ENCODE measurements around the gene FOXF1.

The FOXF1 gene

DNA sequence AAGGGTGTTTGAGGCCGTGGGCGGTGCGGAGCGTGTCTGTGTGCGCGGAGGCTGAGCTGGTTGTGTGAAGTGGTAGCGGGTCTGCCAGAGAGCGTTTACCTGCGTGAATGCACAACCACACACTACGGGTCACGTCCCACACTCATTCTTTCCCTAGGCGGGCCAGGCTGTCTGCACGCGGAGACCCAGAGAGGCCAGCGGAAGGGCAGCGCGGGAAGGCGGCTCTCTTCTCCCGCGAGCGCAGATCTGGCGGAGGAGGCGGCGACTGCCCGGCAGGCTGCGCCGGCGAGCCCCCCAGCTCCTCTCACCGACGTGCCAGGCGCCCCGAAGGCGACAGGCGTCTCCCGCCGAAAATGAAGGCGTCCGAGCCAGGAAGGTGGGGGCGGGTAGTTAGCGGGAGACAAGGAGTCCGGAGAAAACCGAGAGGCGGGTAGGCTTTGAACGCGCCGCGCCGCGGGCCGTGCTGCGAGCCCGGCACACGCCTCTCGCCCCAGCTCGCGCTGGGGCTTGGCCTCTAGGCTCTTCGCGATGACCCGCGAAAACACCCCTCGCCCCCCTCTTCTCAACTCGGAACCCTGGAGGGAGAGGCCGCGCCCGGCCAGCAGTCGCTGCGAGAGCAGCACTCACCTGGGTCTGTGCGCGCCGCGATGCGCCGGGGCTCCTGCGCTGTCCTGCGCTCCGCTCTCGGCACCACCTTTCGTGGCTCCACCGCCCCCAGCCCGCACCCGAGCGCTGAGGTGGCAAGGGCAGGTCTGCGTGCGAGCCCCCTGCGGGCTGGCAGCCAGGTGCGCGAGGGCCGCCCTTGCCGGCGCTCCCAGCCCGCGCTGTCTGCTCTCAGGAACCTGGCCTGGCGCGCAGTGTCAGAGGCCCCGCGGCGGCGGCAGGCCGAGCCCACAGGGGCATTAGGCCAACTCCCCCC lies 2.0 kb upstream of the FOXF1 start:
- Histone ChIP-seq H3K4me1 (ENCODE audit: insufficient read depth, low read length) (no peaks in the 10 kb centered on the region), H3K9me3 (ENCODE audit: insufficient read depth, low read length, severe bottlenecking) (no peaks in the 10 kb centered on the region), H3K79me2 (ENCODE audit: insufficient read depth, low read length) (no peaks in the 10 kb centered on the region), H3K27ac (ENCODE audit: low read length) (no peak overlapping the region), H3K27me3 (ENCODE audit: insufficient read depth, low read length, poor library complexity) (peaks cover 7% of the 10 kb centered on the region), H3K4me3 (ENCODE audit: low read depth in 1 of 2, low read length in 2 of 2) (no peak overlapping the region), H2AFZ (ENCODE audit: low read depth, low read length) (no peak overlapping the region), H3K36me3 (ENCODE audit: insufficient read depth, low read length) (no peaks in the 10 kb centered on the region), H3K9ac (ENCODE audit: low read depth, low read length) (no peak overlapping the region), H3K4me2 (ENCODE audit: insufficient read depth, low read length) (no peak overlapping the region), H4K20me1 (ENCODE audit: insufficient read depth, low read length) (0 out of 2 replicates have a peak, but pooled peaks cover 7% of the 10 kb centered on the region)
- TF ChIP-seq, protein P1, sequence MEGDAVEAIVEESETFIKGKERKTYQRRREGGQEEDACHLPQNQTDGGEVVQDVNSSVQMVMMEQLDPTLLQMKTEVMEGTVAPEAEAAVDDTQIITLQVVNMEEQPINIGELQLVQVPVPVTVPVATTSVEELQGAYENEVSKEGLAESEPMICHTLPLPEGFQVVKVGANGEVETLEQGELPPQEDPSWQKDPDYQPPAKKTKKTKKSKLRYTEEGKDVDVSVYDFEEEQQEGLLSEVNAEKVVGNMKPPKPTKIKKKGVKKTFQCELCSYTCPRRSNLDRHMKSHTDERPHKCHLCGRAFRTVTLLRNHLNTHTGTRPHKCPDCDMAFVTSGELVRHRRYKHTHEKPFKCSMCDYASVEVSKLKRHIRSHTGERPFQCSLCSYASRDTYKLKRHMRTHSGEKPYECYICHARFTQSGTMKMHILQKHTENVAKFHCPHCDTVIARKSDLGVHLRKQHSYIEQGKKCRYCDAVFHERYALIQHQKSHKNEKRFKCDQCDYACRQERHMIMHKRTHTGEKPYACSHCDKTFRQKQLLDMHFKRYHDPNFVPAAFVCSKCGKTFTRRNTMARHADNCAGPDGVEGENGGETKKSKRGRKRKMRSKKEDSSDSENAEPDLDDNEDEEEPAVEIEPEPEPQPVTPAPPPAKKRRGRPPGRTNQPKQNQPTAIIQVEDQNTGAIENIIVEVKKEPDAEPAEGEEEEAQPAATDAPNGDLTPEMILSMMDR (IDR thresholded peaks at IDR 0.05; ENCODE audit: borderline replicate concordance, extremely low read depth, low read length, poor library complexity, severe bottlenecking): no peak
- TF ChIP-seq EZH2 (IDR thresholded peaks at IDR 0.05; ENCODE audit: borderline replicate concordance, low read depth, low read length, severe bottlenecking): no peak
- no peak for DNase-seq
- no peak for ATAC-seq (ENCODE audit: insufficient read depth, low read depth)

- ATAC-seq (ENCODE audit: insufficient read depth, low read depth) (no peak), DNase-seq (no peak)
- 0 out of 2 replicates have a peak, but pooled peaks cover 4% of the 10 kb centered on the region for H4K20me1 ChIP-seq (ENCODE audit: insufficient read depth, low read length)
- H3K27me3 ChIP-seq (ENCODE audit: insufficient read depth, low read length, poor library complexity): peaks cover 3% of the 10 kb centered on the region
- no peaks in the 10 kb centered on the region for H3K9me3 ChIP-seq (ENCODE audit: insufficient read depth, low read length, severe bottlenecking)
- H3K27ac ChIP-seq (ENCODE audit: low read length): no peak overlapping the region
- H2AFZ ChIP-seq (ENCODE audit: low read depth, low read length): no peak overlapping the region
- no peak overlapping the region for H3K4me3 ChIP-seq (ENCODE audit: low read depth in 1 of 2, low read length in 2 of 2)
- TF ChIP-seq EZH2 (IDR thresholded peaks at IDR 0.05; ENCODE audit: borderline replicate concordance, low read depth, low read length, severe bottlenecking): no peak
- TF ChIP-seq, protein P1 (IDR thresholded peaks at IDR 0.05; ENCODE audit: borderline replicate concordance, extremely low read depth, low read length, poor library complexity, severe bottlenecking): no peak
- no peaks in the 10 kb centered on the region for H3K36me3 ChIP-seq (ENCODE audit: insufficient read depth, low read length)
- no peak overlapping the region for H3K9ac ChIP-seq (ENCODE audit: low read depth, low read length)
- H3K4me2 ChIP-seq (ENCODE audit: insufficient read depth, low read length): no peak overlapping the region
- H3K4me1 ChIP-seq (ENCODE audit: insufficient read depth, low read length): no peaks in the 10 kb centered on the region
- no peaks in the 10 kb centered on the region for H3K79me2 ChIP-seq (ENCODE audit: insufficient read depth, low read length)
These were observed 1.2 kb upstream of the FOXF1 start for GRCh38 chr16:86508947-86509758.

- Histone ChIP-seq H4K20me1 (ENCODE audit: insufficient read depth, low read length) (no peaks in the 10 kb centered on the region), H3K9ac (ENCODE audit: low read depth, low read length) (no peak overlapping the region), H3K4me3 (ENCODE audit: low read depth in 1 of 2, low read length in 2 of 2) (no peak overlapping the region), H2AFZ (ENCODE audit: low read depth, low read length) (no peak overlapping the region), H3K27ac (ENCODE audit: low read length) (no peak overlapping the region), H3K79me2 (ENCODE audit: insufficient read depth, low read length) (no peaks in the 10 kb centered on the region), H3K4me2 (ENCODE audit: insufficient read depth, low read length) (no peak overlapping the region), H3K27me3 (ENCODE audit: insufficient read depth, low read length, poor library complexity) (no peaks in the 10 kb centered on the region), H3K36me3 (ENCODE audit: insufficient read depth, low read length) (no peaks in the 10 kb centered on the region), H3K4me1 (ENCODE audit: insufficient read depth, low read length) (no peaks in the 10 kb centered on the region), H3K9me3 (ENCODE audit: insufficient read depth, low read length, severe bottlenecking) (no peaks in the 10 kb centered on the region)
- TF ChIP-seq, protein P1 (IDR thresholded peaks at IDR 0.05; ENCODE audit: borderline replicate concordance, extremely low read depth, low read length, poor library complexity, severe bottlenecking): no peak
- TF ChIP-seq EZH2 (IDR thresholded peaks at IDR 0.05; ENCODE audit: borderline replicate concordance, low read depth, low read length, severe bottlenecking): no peak
- ATAC-seq (ENCODE audit: insufficient read depth, low read depth): no peak
- DNase-seq: no peak
These were observed 415 bp upstream of the FOXF1 start for GRCh38 chr16:86509759-86510464.
